ENCODE results near the gene COPZ1. TPM values are rescaled to one million over a fixed set of nuclear protein-coding genes. Genes with fewer than 3 reads are reported as not detected.

The COPZ1 gene
- total and polyA plus RNA-seq, 9 of the 15 experiments (the other 6 are each of a cell fraction or from before 2014, with no cell fraction given), result 137 to 487 (median 233) TPM

- peak; percentile 68 for TF ChIP-seq REST (IDR thresholded peaks at IDR 0.05; ENCODE audit: borderline replicate concordance)
- no peak for TF ChIP-seq REST (CRISPR knock-in tag; IDR thresholded peaks at IDR 0.05; ENCODE audit: low read depth)
- TF ChIP-seq CHCHD3 (CRISPR knock-in tag; IDR thresholded peaks at IDR 0.05), result no peak
- TF ChIP-seq SMAD1 (IDR thresholded peaks at IDR 0.05; ENCODE audit: low read depth, low read length, partially characterized antibody), result no peak
- no peak for TF ChIP-seq PTBP1 (IDR thresholded peaks at IDR 0.05; ENCODE audit: low read depth, low read length)
- no peak for TF ChIP-seq MECOM (CRISPR knock-in tag; IDR thresholded peaks at IDR 0.05)
- no peak for TF ChIP-seq PPARD (CRISPR knock-in tag; IDR thresholded peaks at IDR 0.05)
- TF ChIP-seq JUN (IDR thresholded peaks at IDR 0.05; ENCODE audit: borderline replicate concordance, low read depth, low read length), result no peak
- TF ChIP-seq JUN (CRISPR knock-in tag; IDR thresholded peaks at IDR 0.05; ENCODE audit: borderline replicate concordance), result 0 out of 2 replicates have a peak, but pooled peaks have one; percentile 31
- peak; percentile 17; the same call in 1 of the 2 replicates for TF ChIP-seq MAX (CRISPR knock-in tag; IDR thresholded peaks at IDR 0.05)
- no peak for TF ChIP-seq BCLAF1 (IDR thresholded peaks at IDR 0.05; ENCODE audit: borderline replicate concordance in 1 of 2, control insufficient read depth in 1 of 2, low read depth in 2 of 2, low read length in 1 of 2)
Observed at GRCh38 chr12:54377007-54377406, 52.1 kb downstream of the COPZ1 start (continued).
